COR-L47 (cell line): ENCODE measurements around the gene SYTL3.
"Not testable (repeated sequence)": the region's sequence is repeated elsewhere in the genome, so short reads cannot be mapped to it uniquely, and the experiment has no call there.

ENCODE experiments used
- DNase-seq: peaks from one replicate; lab custom pipeline; 2025; lab: John Stamatoyannopoulos, UW

SYTL3 gene

GRCh38 chr6:158639056-158639455 is 10.8 kb upstream of the SYTL3 start:
- no peak for DNase-seq

GRCh38 chr6:158640519-158640918 is 9.3 kb upstream of the SYTL3 start:
- no peak for DNase-seq

- DNase-seq: no peak
Observed at GRCh38 chr6:158642097-158642601, 7.7 kb upstream of the SYTL3 start.

- no peak for DNase-seq
Observed at GRCh38 chr6:158643836-158644230, 6.0 kb upstream of the SYTL3 start.

GRCh38 chr6:158644231-158645063 is 5.4 kb upstream of the SYTL3 start, which contains the start of gene DYNLT1:
TSS of gene DYNLT1 (minus strand) at chr6:158644743. CDS start at chr6:158644708, 35 bp downstream.
- DNase-seq: peak; percentile 84

GRCh38 chr6:158645064-158646022 is 4.5 kb upstream of the SYTL3 start:
- DNase-seq: no peak

- DNase-seq: no peak
Observed at GRCh38 chr6:158646023-158646910, 3.6 kb upstream of the SYTL3 start.

GRCh38 chr6:158647501-158647900 is 2.4 kb upstream of the SYTL3 start:
- DNase-seq: no peak

- no peak for DNase-seq
Observed at GRCh38 chr6:158648682-158649131, 1.1 kb upstream of the SYTL3 start.

GRCh38 chr6:158651981-158652737 is 2.3 kb downstream of the SYTL3 start:
- not testable (repeated sequence) for DNase-seq

- DNase-seq: no peak
Observed at GRCh38 chr6:158653577-158654354, 3.9 kb downstream of the SYTL3 start.

GRCh38 chr6:158654498-158654897 is 4.6 kb downstream of the SYTL3 start:
- no peak for DNase-seq

GRCh38 chr6:158654960-158655489 is 5.2 kb downstream of the SYTL3 start:
- no peak for DNase-seq

- DNase-seq: no peak
Observed at GRCh38 chr6:158655569-158656450, 6.0 kb downstream of the SYTL3 start.

- DNase-seq: not testable (repeated sequence)
Observed at GRCh38 chr6:158656986-158657385, 7.1 kb downstream of the SYTL3 start.

- peak; percentile 34 for DNase-seq
Observed at GRCh38 chr6:158660333-158660754, 10.5 kb downstream of the SYTL3 start.

- DNase-seq: no peak
Observed at GRCh38 chr6:158661156-158661685, 11.4 kb downstream of the SYTL3 start.

GRCh38 chr6:158662607-158662953 is 12.7 kb downstream of the SYTL3 start:
- DNase-seq: no peak
